Measurements from ENCODE around the gene CUEDC2. TPM values are rescaled to one million over a fixed set of nuclear protein-coding genes. Genes with fewer than 3 reads are reported as not detected.
A peak's percentile ranks its signal among the peaks of the same experiment; 100 is the strongest.

The CUEDC2 gene
- polyA plus RNA-seq, 3 donors from 2014 or later = 61.8 to 65.3 (median 63.3) TPM

- Mint-ChIP-seq H3K36me3 (peaks cover 0 to 18% (median 8%) of the 10 kb centered on the region in 3 donors), H3K4me1 (no peaks in the 10 kb centered on the region), H3K9me3 (no peaks in the 10 kb centered on the region), H3K27ac (peak overlapping the region in 1 of 6 donors; percentile 48), H3K4me3 (no peak overlapping the region), H3K27me3 (ENCODE audit: low read depth in 3 of 3) (peaks cover 0 to 3% (median 2%) of the 10 kb centered on the region in 3 donors)
- no peak for DNase-seq
These were observed 47.6 kb downstream of the CUEDC2 start for GRCh38 chr10:102384606-102385429.

GRCh38 chr10:102384053-102384452, 48.3 kb downstream of the CUEDC2 start:
- Mint-ChIP-seq H3K4me1 (no peaks in the 10 kb centered on the region), H3K4me3 (no peak overlapping the region)

GRCh38 chr10:102382871-102383270, 49.5 kb downstream of the CUEDC2 start:
- no peaks in the 10 kb centered on the region for H3K4me1 Mint-ChIP-seq
- H3K36me3 Mint-ChIP-seq = peaks cover 4 to 22% (median 12%) of the 10 kb centered on the region in 3 donors
- no peak overlapping the region for H3K27ac Mint-ChIP-seq
- H3K9me3 Mint-ChIP-seq = no peaks in the 10 kb centered on the region
- DNase-seq = no peak
- H3K27me3 Mint-ChIP-seq (ENCODE audit: low read depth in 3 of 3) = peaks cover 0 to 5% (median 2%) of the 10 kb centered on the region in 3 donors
- no peak overlapping the region for H3K4me3 Mint-ChIP-seq

More at GRCh38 chr10:102384053-102384452, 48.3 kb downstream of the CUEDC2 start:
- H3K36me3 Mint-ChIP-seq = peaks cover 4 to 22% (median 12%) of the 10 kb centered on the region in 3 donors
- peaks cover 0 to 4% (median 2%) of the 10 kb centered on the region in 3 donors for H3K27me3 Mint-ChIP-seq (ENCODE audit: low read depth in 3 of 3)
- H3K27ac Mint-ChIP-seq = no peak overlapping the region
- H3K9me3 Mint-ChIP-seq = no peaks in the 10 kb centered on the region
- DNase-seq = no peak

- Mint-ChIP-seq H3K4me3 (no peak overlapping the region), H3K4me1 (no peaks in the 10 kb centered on the region), H3K27ac (peak overlapping the region in 1 of 6 donors; percentile 7), H3K36me3 (peaks cover 4 to 22% (median 12%) of the 10 kb centered on the region in 3 donors), H3K9me3 (no peaks in the 10 kb centered on the region), H3K27me3 (ENCODE audit: low read depth in 3 of 3) (peaks cover 0 to 5% (median 2%) of the 10 kb centered on the region in 3 donors)
- DNase-seq = no peak
These were observed 50.4 kb downstream of the CUEDC2 start for GRCh38 chr10:102381983-102382382.

- Mint-ChIP-seq H3K27me3 (ENCODE audit: low read depth in 3 of 3) (peaks cover 0 to 5% (median 2%) of the 10 kb centered on the region in 3 donors), H3K9me3 (no peaks in the 10 kb centered on the region), H3K36me3 (peaks cover 8 to 32% (median 15%) of the 10 kb centered on the region in 3 donors), H3K27ac (peak overlapping the region in 2 of 6 donors; percentile 58 to 62), H3K4me3 (no peak overlapping the region), H3K4me1 (no peaks in the 10 kb centered on the region)
- DNase-seq = no peak
These were observed 53.0 kb downstream of the CUEDC2 start for GRCh38 chr10:102379383-102379782.

- H3K36me3 Mint-ChIP-seq = peaks cover 13 to 44% (median 21%) of the 10 kb centered on the region in 3 donors
- H3K27ac Mint-ChIP-seq = no peak overlapping the region
- no peaks in the 10 kb centered on the region for H3K9me3 Mint-ChIP-seq
- H3K4me3 Mint-ChIP-seq = no peak overlapping the region
- DNase-seq = no peak
- no peaks in the 10 kb centered on the region for H3K4me1 Mint-ChIP-seq
- H3K27me3 Mint-ChIP-seq (ENCODE audit: low read depth in 3 of 3) = peaks cover 0 to 4% (median 2%) of the 10 kb centered on the region in 3 donors
These were observed 55.5 kb downstream of the CUEDC2 start for GRCh38 chr10:102376901-102377300.

- DNase-seq = no peak
- Mint-ChIP-seq H3K4me3 (no peak overlapping the region), H3K9me3 (no peaks in the 10 kb centered on the region), H3K36me3 (peaks cover 16 to 45% (median 21%) of the 10 kb centered on the region in 3 donors), H3K4me1 (no peaks in the 10 kb centered on the region), H3K27me3 (ENCODE audit: low read depth in 3 of 3) (peaks cover 0 to 4% (median 2%) of the 10 kb centered on the region in 3 donors), H3K27ac (no peak overlapping the region)
These were observed 56.5 kb downstream of the CUEDC2 start for GRCh38 chr10:102375867-102376266.

GRCh38 chr10:102375250-102375649, 57.1 kb downstream of the CUEDC2 start:
- Mint-ChIP-seq H3K27ac (no peak overlapping the region), H3K27me3 (ENCODE audit: low read depth in 3 of 3) (peaks cover 0 to 4% (median 2%) of the 10 kb centered on the region in 3 donors), H3K9me3 (no peaks in the 10 kb centered on the region), H3K36me3 (peaks cover 21 to 50% (median 26%) of the 10 kb centered on the region in 3 donors), H3K4me3 (no peak overlapping the region), H3K4me1 (no peaks in the 10 kb centered on the region)
- no peak for DNase-seq

Other genes with a start within 250 kb of the CUEDC2 start
- gene ELOVL3, start 206.3 kb downstream of the CUEDC2 start, polyA plus RNA-seq = not detected
- not detected for gene PITX3, start 191.1 kb downstream of the CUEDC2 start, polyA plus RNA-seq
- gene GBF1, start 187.0 kb downstream of the CUEDC2 start, polyA plus RNA-seq = 10 to 100 TPM in 1 of 3 donors, 1 to 10 TPM in 2; 3.5 to 23.2 (median 7.3) TPM
- gene NFKB2, start 36.9 kb downstream of the CUEDC2 start, polyA plus RNA-seq = 10 to 100 TPM in 1 of 3 donors, 1 to 10 TPM in 2; 3.6 to 11.4 (median 5.0) TPM
- 1 to 10 TPM; 1.2 to 2.2 (median 2.0) TPM for gene PSD, start 13.8 kb downstream of the CUEDC2 start, polyA plus RNA-seq
- 10 to 100 TPM; 39.5 to 43.9 (median 39.7) TPM for gene FBXL15, start 11.7 kb downstream of the CUEDC2 start, polyA plus RNA-seq
- gene C10orf95, start 19.0 kb upstream of the CUEDC2 start, polyA plus RNA-seq = under 1 TPM; 0.32 to 0.67 (median 0.59) TPM
- gene ACTR1A, start 70.1 kb upstream of the CUEDC2 start, polyA plus RNA-seq = 100 to 1,000 TPM in 2 of 3 donors, 10 to 100 TPM in 1; 91.6 to 125 (median 115) TPM
- gene SUFU, start 71.4 kb upstream of the CUEDC2 start, polyA plus RNA-seq = 1 to 10 TPM; 1.3 to 6.7 (median 2.1) TPM
- 10 to 100 TPM; 30.5 to 78.8 (median 39.2) TPM for gene TRIM8, start 211.9 kb upstream of the CUEDC2 start, polyA plus RNA-seq